Glutamatergic neuron (in vitro differentiated cells): ENCODE data around the gene PLCD1. TPM values are rescaled to one million over a fixed set of nuclear protein-coding genes. Genes with fewer than 3 reads are reported as not detected.

Source experiments
- DNase-seq: peaks from one replicate; pipeline ENCODE4 v3.0.0; 2022
- H3K27ac Mint-ChIP-seq: one replicate; pipeline ENCODE4 v1.8.0; 2020; ENCODE audit warnings: mild to moderate bottlenecking, mixed read lengths, inconsistent platforms; ENCODE audit not compliant: unreplicated experiment
- H3K27me3 Mint-ChIP-seq: one replicate; pipeline ENCODE4 v1.8.0; 2020; ENCODE audit warnings: mild to moderate bottlenecking, moderate library complexity, mixed read lengths, inconsistent platforms; ENCODE audit not compliant: unreplicated experiment
- H3K36me3 Mint-ChIP-seq: one replicate; pipeline ENCODE4 v1.8.0; 2020; ENCODE audit warnings: mild to moderate bottlenecking, mixed read lengths, inconsistent platforms; ENCODE audit not compliant: unreplicated experiment
- H3K4me1 Mint-ChIP-seq: one replicate; pipeline ENCODE4 v1.8.0; 2020; ENCODE audit warnings: mild to moderate bottlenecking, low read depth, mixed read lengths, inconsistent platforms; ENCODE audit not compliant: unreplicated experiment
- H3K4me3 Mint-ChIP-seq: one replicate; pipeline ENCODE4 v1.8.0; 2020; ENCODE audit warnings: mild to moderate bottlenecking, mixed read lengths, inconsistent platforms; ENCODE audit not compliant: unreplicated experiment
- H3K9me3 Mint-ChIP-seq: one replicate; pipeline ENCODE4 v1.8.0; 2020; ENCODE audit warnings: mild to moderate bottlenecking, moderate library complexity, mixed read lengths, inconsistent platforms; ENCODE audit not compliant: unreplicated experiment
- total RNA-seq: library from RNA; stranded (reverse); fragmentation: NEBNext Ultra II Directional; extraction: Animal tissue kit (Norgen Biotek cat#: 25700); gene quantifications from one replicate; pipeline ENCODE4 v1.2.1, GENCODE V29; 2021; ENCODE audit not compliant: unreplicated experiment
- TF ChIP-seq, protein P1 (sequence below): fragments of 200-600 bp; sonication (generic); IDR thresholded peaks from one replicate; pipeline ENCODE4 v1.5.0; 2021; ENCODE audit not compliant: partially characterized antibody, unreplicated experiment

Gene PLCD1
- total RNA-seq, 1 donor from 2014 or later: 73.0 TPM

GRCh38 chr3:37997791-37998370, 31.6 kb downstream of the PLCD1 start:
- TF ChIP-seq, protein P1, sequence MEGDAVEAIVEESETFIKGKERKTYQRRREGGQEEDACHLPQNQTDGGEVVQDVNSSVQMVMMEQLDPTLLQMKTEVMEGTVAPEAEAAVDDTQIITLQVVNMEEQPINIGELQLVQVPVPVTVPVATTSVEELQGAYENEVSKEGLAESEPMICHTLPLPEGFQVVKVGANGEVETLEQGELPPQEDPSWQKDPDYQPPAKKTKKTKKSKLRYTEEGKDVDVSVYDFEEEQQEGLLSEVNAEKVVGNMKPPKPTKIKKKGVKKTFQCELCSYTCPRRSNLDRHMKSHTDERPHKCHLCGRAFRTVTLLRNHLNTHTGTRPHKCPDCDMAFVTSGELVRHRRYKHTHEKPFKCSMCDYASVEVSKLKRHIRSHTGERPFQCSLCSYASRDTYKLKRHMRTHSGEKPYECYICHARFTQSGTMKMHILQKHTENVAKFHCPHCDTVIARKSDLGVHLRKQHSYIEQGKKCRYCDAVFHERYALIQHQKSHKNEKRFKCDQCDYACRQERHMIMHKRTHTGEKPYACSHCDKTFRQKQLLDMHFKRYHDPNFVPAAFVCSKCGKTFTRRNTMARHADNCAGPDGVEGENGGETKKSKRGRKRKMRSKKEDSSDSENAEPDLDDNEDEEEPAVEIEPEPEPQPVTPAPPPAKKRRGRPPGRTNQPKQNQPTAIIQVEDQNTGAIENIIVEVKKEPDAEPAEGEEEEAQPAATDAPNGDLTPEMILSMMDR: no peak
- Mint-ChIP-seq H3K9me3 (peaks cover 3% of the 10 kb centered on the region), H3K27ac (no peak overlapping the region), H3K36me3 (no peaks in the 10 kb centered on the region), H3K4me1 (peaks cover 4% of the 10 kb centered on the region), H3K27me3 (peaks cover 4% of the 10 kb centered on the region), H3K4me3 (no peak overlapping the region)
- DNase-seq: no peak

DNA sequence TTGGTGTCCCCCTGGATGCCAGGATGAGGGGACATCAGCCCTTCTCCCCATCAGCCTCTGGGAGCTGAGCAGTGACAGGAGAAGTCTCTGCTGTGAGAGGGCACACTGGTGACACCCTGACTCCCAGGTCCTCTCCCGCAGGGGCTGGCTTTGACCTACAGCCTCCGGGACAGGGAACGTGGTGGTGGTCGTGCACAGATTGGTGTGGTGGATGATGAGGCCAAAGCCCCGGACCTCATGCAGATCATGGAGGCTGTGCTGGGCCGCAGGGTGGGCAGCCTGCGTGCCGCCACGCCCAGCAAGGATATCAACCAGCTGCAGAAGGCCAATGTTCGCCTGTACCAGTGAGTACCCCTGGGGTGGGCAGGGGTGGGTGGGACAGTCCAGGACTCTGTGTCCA, 32.1 kb downstream of the PLCD1 start:
- peaks cover 4% of the 10 kb centered on the region for H3K4me1 Mint-ChIP-seq
- H3K9me3 Mint-ChIP-seq: peaks cover 3% of the 10 kb centered on the region
- no peak for DNase-seq
- peaks cover 4% of the 10 kb centered on the region for H3K27me3 Mint-ChIP-seq
- H3K4me3 Mint-ChIP-seq: no peak overlapping the region
- no peak overlapping the region for H3K27ac Mint-ChIP-seq
- TF ChIP-seq, protein P1: no peak
- H3K36me3 Mint-ChIP-seq: no peaks in the 10 kb centered on the region

- no peak overlapping the region for H3K27ac Mint-ChIP-seq
- H3K27me3 Mint-ChIP-seq: peaks cover 4% of the 10 kb centered on the region
- H3K4me1 Mint-ChIP-seq: peaks cover 4% of the 10 kb centered on the region
- no peak overlapping the region for H3K4me3 Mint-ChIP-seq
- H3K36me3 Mint-ChIP-seq: no peaks in the 10 kb centered on the region
- TF ChIP-seq, protein P1: peak; percentile 94
- peak; percentile 88 for DNase-seq
- peaks cover 3% of the 10 kb centered on the region for H3K9me3 Mint-ChIP-seq
Observed at GRCh38 chr3:37996785-37997301, 32.6 kb downstream of the PLCD1 start.

GRCh38 chr3:37995652-37996641, 33.5 kb downstream of the PLCD1 start:
- Mint-ChIP-seq H3K36me3 (no peaks in the 10 kb centered on the region), H3K9me3 (peaks cover 3% of the 10 kb centered on the region), H3K4me3 (no peak overlapping the region), H3K27ac (no peak overlapping the region), H3K4me1 (peaks cover 4% of the 10 kb centered on the region), H3K27me3 (peaks cover 4% of the 10 kb centered on the region)
- no peak for DNase-seq
- TF ChIP-seq, protein P1: no peak

GRCh38 chr3:37994639-37994972, 34.8 kb downstream of the PLCD1 start:
- TF ChIP-seq, protein P1: no peak
- Mint-ChIP-seq H3K4me3 (peak overlapping the region; percentile 84), H3K27me3 (peaks cover 6% of the 10 kb centered on the region), H3K27ac (no peak overlapping the region), H3K9me3 (peaks cover 1% of the 10 kb centered on the region), H3K4me1 (peaks cover 3% of the 10 kb centered on the region), H3K36me3 (no peaks in the 10 kb centered on the region)
- DNase-seq: no peak
